Neural crest cell (in vitro differentiated cells): ENCODE measurements around the gene EXOC3L1. TPM values are rescaled to one million over a fixed set of nuclear protein-coding genes. Genes with fewer than 3 reads are reported as not detected.

Experiments
- DNase-seq: peaks from one replicate; pipeline ENCODE4 v3.0.0; 2021; ENCODE audit warnings: low read depth, mixed read lengths, low spot score
- H3K27ac Mint-ChIP-seq: one replicate; pipeline ENCODE4 v1.8.0; 2021; ENCODE audit warnings: mild to moderate bottlenecking, mixed read lengths; ENCODE audit not compliant: unreplicated experiment
- H3K27me3 Mint-ChIP-seq: 2 replicates; pipeline ENCODE4 v1.8.0; 2021; ENCODE audit warnings: low read depth, mild to moderate bottlenecking, mixed read lengths
- H3K36me3 Mint-ChIP-seq: 2 replicates; pipeline ENCODE4 v1.8.0; 2021; ENCODE audit warnings: low read depth, mild to moderate bottlenecking, mixed read lengths
- H3K4me1 Mint-ChIP-seq: 2 replicates; pipeline ENCODE4 v1.8.0; 2021; ENCODE audit warnings: mixed read lengths
- H3K4me3 Mint-ChIP-seq: one replicate; pipeline ENCODE4 v1.8.0; 2021; ENCODE audit warnings: mild to moderate bottlenecking, mixed read lengths
- H3K9me3 Mint-ChIP-seq: 2 replicates; pipeline ENCODE4 v1.8.0; 2021; ENCODE audit warnings: mixed read lengths
- CTCF ChIP-seq: fragments of 200-600 bp; sonication (generic); conservative IDR thresholded peaks from 2 replicates; pipeline ENCODE4 v1.5.0; 2021; ENCODE audit warnings: antibody characterized with exemption, mild to moderate bottlenecking
- total RNA-seq: library from RNA; stranded (reverse); gene quantifications from 2 replicates; pipeline ENCODE4 v1.2.1, GENCODE V29; 2021

Gene EXOC3L1
- total RNA-seq, 1 donor from 2014 or later, result 0.44 TPM

- Mint-ChIP-seq H3K4me3 (peak overlapping the region; percentile 72), H3K36me3 (no peaks in the 10 kb centered on the region), H3K4me1 (peaks cover 22% of the 10 kb centered on the region), H3K27ac (no peak overlapping the region), H3K27me3 (peaks cover 26% of the 10 kb centered on the region), H3K9me3 (no peaks in the 10 kb centered on the region)
- no peak for DNase-seq
- TF ChIP-seq CTCF, result no peak
Observed at GRCh38 chr16:67188323-67188722, 1.6 kb downstream of the EXOC3L1 start.

- peaks cover 26% of the 10 kb centered on the region for H3K27me3 Mint-ChIP-seq
- no peak for DNase-seq
- peak overlapping the region; percentile 27 for H3K4me3 Mint-ChIP-seq
- no peak overlapping the region for H3K27ac Mint-ChIP-seq
- no peak for TF ChIP-seq CTCF
- H3K4me1 Mint-ChIP-seq, result peaks cover 15% of the 10 kb centered on the region
- H3K9me3 Mint-ChIP-seq, result no peaks in the 10 kb centered on the region
- no peaks in the 10 kb centered on the region for H3K36me3 Mint-ChIP-seq
Observed at GRCh38 chr16:67187175-67187890, 2.6 kb downstream of the EXOC3L1 start.

GRCh38 chr16:67186550-67186950 is 3.4 kb downstream of the EXOC3L1 start:
- DNase-seq, result no peak

GRCh38 chr16:67185651-67186134 is 4.2 kb downstream of the EXOC3L1 start:
- Mint-ChIP-seq H3K27me3 (peaks cover 26% of the 10 kb centered on the region), H3K4me3 (peak overlapping the region; percentile 97), H3K36me3 (no peaks in the 10 kb centered on the region), H3K4me1 (peaks cover 7% of the 10 kb centered on the region), H3K27ac (no peak overlapping the region), H3K9me3 (no peaks in the 10 kb centered on the region)
- DNase-seq, result no peak
- TF ChIP-seq CTCF, result peak; percentile 6

More at GRCh38 chr16:67186550-67186950, 3.4 kb downstream of the EXOC3L1 start:
- no peak overlapping the region for H3K27ac Mint-ChIP-seq
- TF ChIP-seq CTCF, result no peak
- peaks cover 10% of the 10 kb centered on the region for H3K4me1 Mint-ChIP-seq
- H3K9me3 Mint-ChIP-seq, result no peaks in the 10 kb centered on the region
- peaks cover 26% of the 10 kb centered on the region for H3K27me3 Mint-ChIP-seq
- H3K4me3 Mint-ChIP-seq, result no peak overlapping the region
- no peaks in the 10 kb centered on the region for H3K36me3 Mint-ChIP-seq

- no peaks in the 10 kb centered on the region for H3K36me3 Mint-ChIP-seq
- H3K4me1 Mint-ChIP-seq, result peaks cover 7% of the 10 kb centered on the region
- H3K27me3 Mint-ChIP-seq, result peaks cover 26% of the 10 kb centered on the region
- no peaks in the 10 kb centered on the region for H3K9me3 Mint-ChIP-seq
- peak; percentile 79 for TF ChIP-seq CTCF
- DNase-seq, result peak; percentile 95
- H3K4me3 Mint-ChIP-seq, result peak overlapping the region; percentile 97
- no peak overlapping the region for H3K27ac Mint-ChIP-seq
Observed at GRCh38 chr16:67184995-67185650, 4.8 kb downstream of the EXOC3L1 start.
